ENCODE measurements around the gene SH3BP1. TPM values are rescaled to one million over a fixed set of nuclear protein-coding genes. Genes with fewer than 3 reads are reported as not detected.
"Not testable (repeated sequence)": the region's sequence is repeated elsewhere in the genome, so short reads cannot be mapped to it uniquely, and the experiment has no call there.

The SH3BP1 gene
- polyA plus RNA-seq, 1 experiment, result 8.4 TPM

DNA sequence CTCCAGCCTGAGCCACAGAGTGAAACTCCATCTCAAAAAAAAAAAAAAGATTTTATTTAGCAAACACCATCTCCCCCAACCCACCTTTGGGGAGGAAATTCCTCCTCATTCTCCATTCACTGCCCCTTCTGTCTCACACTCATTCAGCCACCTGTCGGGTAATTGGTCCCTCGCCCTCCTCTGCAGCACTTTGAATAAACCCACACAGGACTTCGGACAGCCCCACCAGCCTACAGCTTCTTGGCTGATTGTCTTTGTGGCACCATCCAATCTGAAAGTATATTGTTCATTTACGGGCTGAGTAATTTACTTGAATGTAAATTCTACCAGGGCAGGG, 38.3 kb upstream of the SH3BP1 start:
- Histone ChIP-seq H3K4me3 (ENCODE audit: low read depth, low read length) (no peak overlapping the region), H3K9me3 (ENCODE audit: control insufficient read depth, insufficient read depth, low read length) (no peaks in the 10 kb centered on the region), H3K27me3 (ENCODE audit: control insufficient read depth, insufficient read depth, low read length) (peaks cover 15% of the 10 kb centered on the region), H3K27ac (ENCODE audit: low read depth, low read length) (no peak overlapping the region)
- no peak for DNase-seq (ENCODE audit: low read depth, low spot score)
- ChIA-PET CTCF (interaction anchor here (1.2 to 1.4 kb wide), 2 partner anchors 9 kb away, joined by 3 to 11 read pairs; no protein-coding TSS in a partner anchor), POLR2A (no interaction called here)
- TF ChIP-seq CTCF (IDR thresholded peaks at IDR 0.05; ENCODE audit: low read depth, low read length), result no peak

GRCh38 chr22:37601540-37602442, 37.7 kb upstream of the SH3BP1 start:
- Histone ChIP-seq H3K9me3 (ENCODE audit: control insufficient read depth, insufficient read depth, low read length) (no peaks in the 10 kb centered on the region), H3K27me3 (ENCODE audit: control insufficient read depth, insufficient read depth, low read length) (peaks cover 15% of the 10 kb centered on the region), H3K4me3 (ENCODE audit: low read depth, low read length) (no peak overlapping the region), H3K27ac (ENCODE audit: low read depth, low read length) (no peak overlapping the region)
- CTCF ChIA-PET, result interaction anchor here (0.9 to 1.9 kb wide), 3 partner anchors 9 to 63 kb away, joined by 4 to 11 read pairs (median 6); no protein-coding TSS in a partner anchor
- DNase-seq (ENCODE audit: low read depth, low spot score), result no peak
- POLR2A ChIA-PET, result interaction anchor here (0.6 kb wide), 1 partner anchor 39 kb away, joined by 3 read pairs; no protein-coding TSS in a partner anchor
- no peak for TF ChIP-seq CTCF (IDR thresholded peaks at IDR 0.05; ENCODE audit: low read depth, low read length)

DNA sequence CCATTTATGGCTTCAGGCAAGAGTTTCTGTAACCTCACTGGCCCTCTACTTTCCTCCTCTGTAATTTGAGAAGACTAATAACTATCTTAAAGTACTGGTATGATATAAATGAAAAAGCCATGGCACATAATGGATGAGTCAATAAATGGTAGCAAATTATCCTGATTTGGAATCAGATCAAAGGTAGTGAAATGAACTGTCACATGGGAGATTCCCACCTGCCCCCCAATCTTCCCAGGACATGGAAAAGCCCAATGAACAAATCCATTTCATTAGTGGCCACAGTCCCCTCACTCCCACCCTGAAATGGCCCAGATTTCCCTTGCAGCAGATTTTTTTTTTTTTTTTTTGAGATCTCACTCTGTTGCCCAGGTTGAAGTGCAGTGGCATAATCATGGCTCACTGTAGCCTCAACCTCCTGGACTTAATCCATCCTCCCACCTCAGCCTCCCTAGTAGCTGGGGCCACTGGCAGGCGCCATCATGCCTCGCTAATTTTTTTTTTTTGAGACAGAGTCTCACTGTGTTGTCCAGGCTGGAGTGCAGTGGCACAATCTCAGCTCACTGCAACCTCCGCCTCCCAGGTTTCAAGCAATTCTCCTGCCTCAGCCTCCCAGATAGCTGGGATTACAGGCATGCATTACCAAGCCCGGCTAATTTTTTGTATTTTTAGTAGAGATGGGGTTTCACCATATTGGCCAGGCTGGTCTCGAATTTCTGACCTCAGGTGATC, 36.8 kb upstream of the SH3BP1 start:
- DNase-seq (ENCODE audit: low read depth, low spot score); H3K9me3 ChIP-seq (ENCODE audit: control insufficient read depth, insufficient read depth, low read length); H3K4me3 ChIP-seq (ENCODE audit: low read depth, low read length); H3K27ac ChIP-seq (ENCODE audit: low read depth, low read length): not testable (repeated sequence)
- POLR2A ChIA-PET, result interaction anchor here (0.6 kb wide), 1 partner anchor 40 kb away, joined by 3 read pairs; no protein-coding TSS in a partner anchor
- CTCF ChIA-PET, result interaction anchor here (0.9 to 3.2 kb wide), 4 partner anchors 10 to 64 kb away, joined by 4 to 15 read pairs (median 8); no protein-coding TSS in a partner anchor
- peaks cover 15% of the 10 kb centered on the region for H3K27me3 ChIP-seq (ENCODE audit: control insufficient read depth, insufficient read depth, low read length)

DNA sequence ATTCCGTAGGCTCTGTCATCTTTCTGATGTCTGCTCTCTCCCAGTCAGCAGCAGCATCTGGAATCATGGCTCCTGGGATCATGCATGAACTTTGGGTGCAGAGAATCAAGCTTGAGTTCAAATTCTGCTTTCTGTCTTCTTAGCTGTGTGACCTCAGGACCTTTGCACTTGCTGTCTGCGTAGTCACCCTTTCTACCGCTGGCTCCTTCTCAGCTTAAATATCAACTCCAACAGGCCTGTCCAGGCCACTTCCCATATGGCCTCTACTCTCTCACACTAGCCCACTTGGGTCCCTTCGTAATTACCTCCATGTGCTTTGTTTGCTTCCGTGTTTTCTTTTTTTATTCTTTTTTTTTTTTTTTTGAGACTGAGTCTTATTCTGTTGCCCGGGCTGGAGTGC, 35.4 kb upstream of the SH3BP1 start:
- no peak for DNase-seq (ENCODE audit: low read depth, low spot score)
- Histone ChIP-seq H3K9me3 (ENCODE audit: control insufficient read depth, insufficient read depth, low read length) (no peaks in the 10 kb centered on the region), H3K27me3 (ENCODE audit: control insufficient read depth, insufficient read depth, low read length) (peaks cover 15% of the 10 kb centered on the region), H3K4me3 (ENCODE audit: low read depth, low read length) (no peak overlapping the region), H3K27ac (ENCODE audit: low read depth, low read length) (no peak overlapping the region)
- POLR2A ChIA-PET, result no interaction called here
- CTCF ChIA-PET, result interaction anchor here (0.5 to 3.2 kb wide), 4 partner anchors 12 to 189 kb away, joined by 3 to 15 read pairs (median 7); no protein-coding TSS in a partner anchor
- no peak for TF ChIP-seq CTCF (IDR thresholded peaks at IDR 0.05; ENCODE audit: low read depth, low read length)

GRCh38 chr22:37604875-37605274, 34.6 kb upstream of the SH3BP1 start:
- POLR2A ChIA-PET, result no interaction called here
- no peak for TF ChIP-seq CTCF (IDR thresholded peaks at IDR 0.05; ENCODE audit: low read depth, low read length)

More at GRCh38 chr22:37604875-37605274, 34.6 kb upstream of the SH3BP1 start:
- no peak for DNase-seq (ENCODE audit: low read depth, low spot score)
- H3K27ac ChIP-seq (ENCODE audit: low read depth, low read length), result no peak overlapping the region
- H3K4me3 ChIP-seq (ENCODE audit: low read depth, low read length), result no peak overlapping the region
- peaks cover 15% of the 10 kb centered on the region for H3K27me3 ChIP-seq (ENCODE audit: control insufficient read depth, insufficient read depth, low read length)
- no peaks in the 10 kb centered on the region for H3K9me3 ChIP-seq (ENCODE audit: control insufficient read depth, insufficient read depth, low read length)
- CTCF ChIA-PET, result interaction anchor here (0.9 to 3.2 kb wide), 3 partner anchors 12 to 60 kb away, joined by 3 to 15 read pairs (median 4); no protein-coding TSS in a partner anchor
